Suprapubic skin (tissue), 4 donors: Measurements from ENCODE around the gene KIZ.

Source experiments
- CTCF ChIP-seq, 2 donors: fragments of 200-600 bp in 1 of 2; fragments of 450-650 bp in 1 of 2; sonication (generic) in 1 of 2; IDR thresholded peaks; one replicate each; pipeline ENCODE4 v1.5.1; 2016 to 2019; ENCODE audit warnings: antibody characterized with exemption in 2 of 2, mild to moderate bottlenecking in 1 of 2, moderate library complexity in 1 of 2
- POLR2A ChIP-seq, 2 donors: fragments of 450-650 bp; IDR thresholded peaks; one replicate each; pipeline ENCODE4 v1.6.1; 2017; ENCODE audit warnings: antibody characterized with exemption in 2 of 2, mild to moderate bottlenecking in 2 of 2, moderate library complexity in 2 of 2
- POLR2AphosphoS5 ChIP-seq, 3 donors: sonication (generic); formaldehyde crosslinking; IDR thresholded peaks; one replicate each; pipeline ENCODE4 v1.6.1; 2017; ENCODE audit warnings: antibody characterized with exemption in 3 of 3

GRCh38 chr20:21179757-21180156 lies 53.9 kb downstream of the KIZ start:
- TF ChIP-seq CTCF (IDR thresholded peaks at IDR 0.05) (no peak), POLR2A (IDR thresholded peaks at IDR 0.05) (no peak), POLR2AphosphoS5 (IDR thresholded peaks at IDR 0.05) (no peak)
